ENCODE measurements around the gene TOE1.
A peak's percentile ranks its signal among the peaks of the same experiment; 100 is the strongest.
"Not testable (repeated sequence)": the region's sequence is repeated elsewhere in the genome, so short reads cannot be mapped to it uniquely, and the experiment has no call there.

The TOE1 gene

DNA sequence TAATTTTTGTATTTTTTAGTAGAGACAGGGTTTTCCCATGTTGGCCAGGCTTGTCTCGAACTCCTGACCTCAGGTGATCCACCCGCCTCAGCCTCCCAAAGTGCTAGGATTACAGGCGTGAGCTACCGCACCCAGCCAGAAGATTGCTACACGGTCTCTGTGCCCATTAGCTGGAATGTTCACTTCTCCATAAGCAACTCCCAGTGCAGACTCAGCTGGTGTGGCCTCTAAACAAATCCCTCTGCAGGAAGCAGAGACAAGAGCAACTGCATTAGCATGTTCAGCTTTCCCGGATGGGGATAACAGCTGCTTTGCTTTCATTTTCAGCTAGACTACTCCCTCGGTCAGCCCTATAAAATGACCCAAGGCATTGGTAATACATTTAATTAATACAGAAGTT lies 21.0 kb downstream of the TOE1 start:
- not testable (repeated sequence) for DNase-seq

DNA sequence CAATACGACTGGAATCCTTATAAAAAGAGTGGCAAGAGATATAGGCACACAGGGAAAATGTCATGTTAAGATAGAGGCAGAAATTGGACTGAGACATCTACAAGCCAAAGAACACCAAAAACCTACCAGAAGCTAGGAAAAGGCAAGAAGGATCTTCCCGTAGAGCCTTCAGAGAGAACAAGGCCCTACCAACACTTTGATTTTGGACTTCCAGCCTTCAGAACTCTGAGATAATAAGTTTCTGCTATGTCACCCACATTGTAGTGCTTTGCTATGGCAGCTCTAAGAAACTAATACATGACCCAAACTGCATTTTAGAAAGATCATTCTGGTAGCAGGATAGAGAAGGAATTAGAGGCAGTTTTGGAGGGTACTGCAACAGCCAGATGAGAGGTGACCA lies 24.3 kb downstream of the TOE1 start:
- no peak for DNase-seq

- DNase-seq: no peak
Observed at GRCh38 chr1:45365051-45365450, 25.1 kb downstream of the TOE1 start.

GRCh38 chr1:45370575-45370974 lies 30.6 kb downstream of the TOE1 start:
- no peak for DNase-seq

DNA sequence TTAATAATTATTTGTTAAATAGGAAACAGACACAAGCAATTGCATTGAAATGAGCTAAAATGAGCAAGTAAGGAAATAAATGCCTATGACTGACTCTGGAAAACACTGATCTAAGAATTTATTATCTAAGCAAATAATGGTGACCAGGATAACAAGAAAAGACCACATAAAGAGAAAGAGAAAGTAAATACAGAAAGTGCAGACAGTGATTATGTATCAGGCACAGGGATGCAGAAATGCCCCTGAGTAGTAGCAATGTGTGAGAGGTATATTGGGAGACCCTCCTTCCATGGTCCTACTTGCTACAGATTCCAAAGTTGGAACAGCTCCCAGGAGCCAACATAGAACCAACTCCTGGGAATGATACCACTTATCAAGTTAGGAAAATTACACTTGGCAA lies 33.6 kb downstream of the TOE1 start:
- no peak for DNase-seq

- DNase-seq: no peak
Observed at GRCh38 chr1:45375104-45376090, 35.4 kb downstream of the TOE1 start.

GRCh38 chr1:45378184-45378583 lies 38.2 kb downstream of the TOE1 start:
- no peak for DNase-seq

DNA sequence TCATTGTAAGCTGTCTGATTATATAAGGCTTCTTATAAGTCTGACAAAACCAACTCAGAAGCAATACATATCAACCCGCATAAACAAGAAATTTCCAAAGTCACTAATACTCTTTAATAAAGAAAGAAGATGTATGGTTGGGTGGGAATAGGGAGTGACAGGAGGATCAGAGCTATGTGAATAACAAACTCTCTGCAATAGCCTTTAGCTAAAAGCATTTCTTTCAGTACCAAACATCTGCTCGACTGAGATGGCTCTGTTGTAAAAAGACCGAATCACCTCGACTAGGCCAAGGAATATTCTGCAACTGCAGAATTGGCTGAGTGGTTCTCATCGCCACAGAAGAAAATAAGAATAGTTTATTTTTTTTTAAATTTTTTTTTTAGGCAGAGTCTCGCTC lies 39.6 kb downstream of the TOE1 start:
- no peak for DNase-seq

DNA sequence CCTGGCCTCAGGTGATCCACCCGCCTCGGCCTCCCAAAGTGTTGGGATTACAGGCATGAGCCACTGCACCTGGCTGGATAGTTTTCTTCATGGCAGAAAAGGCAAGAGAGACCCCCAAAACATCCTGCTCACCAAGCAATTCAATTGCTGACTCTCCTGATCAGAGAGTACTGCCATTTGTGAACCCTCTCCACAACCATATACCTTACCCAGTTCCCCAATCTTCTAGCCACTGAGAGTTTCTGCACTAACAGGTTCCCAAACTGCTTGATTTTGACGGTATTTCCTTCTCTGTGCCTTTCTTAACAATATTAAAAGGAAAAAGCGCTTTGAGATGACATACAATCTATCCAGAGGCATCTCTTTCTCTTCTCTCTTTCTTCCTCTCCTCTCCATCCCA lies 40.2 kb downstream of the TOE1 start:
- DNase-seq: no peak

DNA sequence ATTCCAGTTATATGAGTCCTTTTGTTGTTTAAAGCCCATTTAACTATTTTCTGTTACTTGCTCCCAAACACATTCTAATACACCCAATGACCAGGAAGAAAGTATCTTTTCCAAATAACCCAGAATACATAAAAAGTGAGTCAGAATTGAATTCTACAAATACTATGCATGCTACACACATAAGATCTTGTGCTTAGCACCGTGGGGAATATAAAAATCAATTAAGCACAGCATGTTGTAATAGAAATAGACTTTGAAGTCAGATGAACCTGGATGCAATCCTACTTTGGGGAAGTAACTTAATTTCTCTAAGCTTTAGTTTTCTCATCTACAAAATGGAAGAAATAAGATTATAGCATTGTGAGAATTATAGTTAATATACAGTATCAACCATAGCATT lies 40.8 kb downstream of the TOE1 start:
- DNase-seq: no peak

DNA sequence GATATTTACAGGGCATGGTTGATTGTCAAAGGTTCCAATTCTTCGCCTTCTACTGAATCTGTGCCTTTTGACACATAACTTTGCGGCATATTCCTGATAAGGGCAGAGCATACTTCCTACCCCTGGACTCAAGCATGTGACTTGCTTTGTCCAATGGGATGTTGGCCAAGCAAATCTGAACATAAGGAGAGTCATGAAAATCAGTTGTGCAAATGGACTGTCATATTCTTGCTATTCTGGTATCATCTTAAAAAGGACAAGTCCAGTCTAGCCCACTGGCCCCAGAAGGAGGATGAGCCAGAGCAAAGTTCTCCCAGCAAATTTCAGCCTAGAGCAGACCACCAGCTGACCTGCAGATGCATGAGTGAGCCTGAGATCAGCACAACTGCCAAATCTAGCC lies 41.3 kb downstream of the TOE1 start:
- no peak for DNase-seq

GRCh38 chr1:45383191-45383590 lies 43.2 kb downstream of the TOE1 start:
- no peak for DNase-seq

GRCh38 chr1:45384213-45384612 lies 44.2 kb downstream of the TOE1 start:
- not testable (repeated sequence) for DNase-seq

- DNase-seq: peak; percentile 6 to 76
Observed at GRCh38 chr1:45385302-45385701, 45.3 kb downstream of the TOE1 start.

DNA sequence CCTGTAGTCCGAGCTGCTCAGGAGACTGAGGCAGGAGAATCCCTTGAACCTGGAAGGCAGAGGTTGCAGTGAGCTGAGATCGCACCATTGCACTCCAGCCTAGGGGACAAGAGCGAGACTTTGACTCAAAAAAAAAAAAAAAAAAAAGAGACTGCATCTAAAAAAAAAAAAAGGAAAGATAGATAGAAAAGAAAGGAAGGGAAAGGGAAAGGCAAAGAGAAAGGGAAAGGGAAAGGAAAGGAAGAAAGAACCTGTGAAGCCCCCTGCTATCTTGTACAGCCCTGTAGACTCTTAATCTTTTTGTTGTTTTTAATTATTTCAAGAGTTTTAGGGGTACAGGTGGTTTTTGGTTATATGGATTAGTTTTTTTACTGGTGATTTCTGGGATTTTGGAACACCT lies 46.2 kb downstream of the TOE1 start:
- no peak for DNase-seq

Measured in NCI-H2081 (cell line).